ENCODE data around the gene DPH7.
"Not testable (repeated sequence)": the region's sequence is repeated elsewhere in the genome, so short reads cannot be mapped to it uniquely, and the experiment has no call there.

Gene DPH7

GRCh38 chr9:137606005-137606621 lies 27.4 kb upstream of the DPH7 start:
- DNase-seq = no peak

DNA sequence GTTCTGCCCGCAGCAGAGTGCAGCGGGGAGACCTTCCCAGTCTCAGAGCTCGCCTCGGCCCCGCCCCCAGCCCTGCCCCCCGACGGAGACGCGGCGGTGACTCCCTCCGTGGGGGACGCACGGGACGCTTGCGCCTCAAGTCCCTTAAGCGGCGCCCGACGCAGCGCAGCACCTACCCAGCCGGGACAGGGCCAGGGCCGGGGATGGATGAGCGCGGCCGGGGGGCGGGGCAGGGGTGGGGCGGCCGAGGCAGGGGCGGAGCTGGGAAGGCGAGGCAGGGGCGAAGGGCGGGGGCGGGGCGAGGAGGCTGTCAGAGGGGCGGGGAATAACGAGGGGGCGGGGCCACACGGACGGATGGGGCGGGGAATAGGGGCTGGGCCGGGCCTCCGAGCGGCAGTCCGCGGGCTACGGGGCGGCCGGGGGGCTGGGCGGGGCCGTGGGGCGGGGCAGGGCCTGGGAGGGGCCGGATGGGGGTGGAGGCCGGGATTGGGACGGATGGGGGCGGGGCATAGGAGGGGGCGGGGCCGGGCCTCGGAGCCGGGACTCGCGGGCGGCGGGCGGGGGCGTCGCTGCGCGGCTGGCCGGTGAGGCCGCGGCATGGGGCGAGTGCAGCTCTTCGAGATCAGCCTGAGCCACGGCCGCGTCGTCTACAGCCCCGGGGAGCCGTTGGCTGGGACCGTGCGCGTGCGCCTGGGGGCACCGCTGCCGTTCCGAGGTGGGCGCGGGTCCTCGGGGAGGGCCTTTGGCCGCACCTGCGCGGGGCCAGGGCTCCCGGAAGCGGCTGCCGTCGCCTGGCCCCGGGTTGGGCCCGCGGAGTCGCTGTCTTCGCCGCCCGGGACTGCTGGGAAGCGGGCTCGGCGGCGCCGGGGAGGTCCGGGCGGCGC lies 26.6 kb upstream of the DPH7 start, which contains the start of gene ARRDC1:
TSS of gene ARRDC1 (plus strand) at position 566 of the 884 bp plus-strand sequence. CDS start at position 598, 32 bp downstream.
- peak; percentile 55 for DNase-seq

DNA sequence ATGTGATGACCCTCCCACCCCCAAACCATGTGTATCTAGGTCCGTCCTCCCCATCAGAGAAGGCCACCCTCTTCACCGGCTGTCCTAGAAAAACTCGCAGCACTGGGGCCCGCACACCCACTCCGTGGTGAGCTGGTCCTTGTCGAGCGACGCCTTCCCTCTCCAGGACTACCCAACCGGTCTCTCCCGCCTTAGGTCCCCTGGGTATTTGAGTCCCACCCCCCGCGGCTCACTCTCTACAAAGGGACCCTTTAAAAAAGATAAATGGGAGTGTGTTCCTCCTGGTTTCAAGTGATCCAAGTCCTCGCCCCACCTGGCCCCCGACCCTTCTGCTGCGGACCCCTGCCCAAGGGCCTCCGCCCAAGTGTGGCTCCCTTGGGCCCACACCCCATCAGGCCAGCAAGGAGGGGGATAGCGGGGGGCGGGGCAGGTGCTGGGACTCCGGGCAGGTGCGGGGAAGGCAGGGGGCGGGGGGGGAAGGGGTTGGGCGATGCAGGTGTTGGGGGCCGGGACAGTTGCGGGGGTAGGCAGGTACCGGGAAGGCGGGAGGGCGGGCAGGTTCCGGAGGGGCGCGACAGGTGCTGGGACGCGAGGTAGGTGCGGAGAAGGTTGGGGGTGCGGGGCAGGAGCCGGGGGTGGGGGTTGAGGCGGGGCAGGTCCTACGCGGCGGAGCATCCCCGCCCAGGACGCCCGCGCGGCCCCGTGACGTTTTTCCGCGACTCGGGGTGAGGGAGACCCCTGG lies 25.8 kb upstream of the DPH7 start:
- no peak for DNase-seq

DNA sequence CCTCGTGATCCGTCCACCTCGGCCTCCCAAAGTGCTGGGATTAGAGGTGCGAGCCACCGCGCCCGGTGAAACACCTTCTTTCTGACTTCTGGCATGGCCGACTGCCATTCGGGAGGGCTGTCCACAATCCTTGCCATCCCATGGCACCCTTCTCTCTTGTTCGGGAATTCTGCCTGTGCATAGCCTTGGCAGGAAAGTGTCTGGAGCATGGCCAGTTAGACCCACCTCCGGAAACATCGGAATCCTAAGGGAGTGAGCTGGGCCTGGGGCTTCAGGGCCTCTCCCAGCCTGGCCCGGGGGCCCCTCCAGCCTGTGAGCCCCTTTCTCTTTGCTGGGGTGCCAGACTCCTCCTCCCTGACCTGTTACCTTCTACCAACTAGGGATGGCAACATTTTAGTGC lies 25.2 kb upstream of the DPH7 start:
- DNase-seq = no peak

DNA sequence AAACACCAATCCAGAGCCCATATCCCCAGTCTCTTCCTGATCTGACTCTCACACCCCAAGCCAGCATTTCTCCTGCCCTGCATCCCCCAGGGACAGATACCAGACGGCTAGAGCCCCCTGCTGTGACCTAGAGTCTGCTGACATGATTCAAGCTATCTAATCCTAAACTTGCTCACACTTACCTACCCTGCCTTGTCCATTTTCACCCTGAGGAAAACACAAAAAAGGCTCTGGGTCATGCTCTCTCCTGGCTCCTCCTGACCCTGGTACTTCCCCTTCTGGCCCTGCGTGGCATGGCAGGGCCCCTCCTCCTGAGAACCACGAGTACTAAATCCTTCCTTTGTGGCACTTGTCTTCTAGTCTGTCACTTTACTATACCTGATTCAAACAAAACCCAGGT lies 23.9 kb upstream of the DPH7 start:
- DNase-seq = no peak

DNA sequence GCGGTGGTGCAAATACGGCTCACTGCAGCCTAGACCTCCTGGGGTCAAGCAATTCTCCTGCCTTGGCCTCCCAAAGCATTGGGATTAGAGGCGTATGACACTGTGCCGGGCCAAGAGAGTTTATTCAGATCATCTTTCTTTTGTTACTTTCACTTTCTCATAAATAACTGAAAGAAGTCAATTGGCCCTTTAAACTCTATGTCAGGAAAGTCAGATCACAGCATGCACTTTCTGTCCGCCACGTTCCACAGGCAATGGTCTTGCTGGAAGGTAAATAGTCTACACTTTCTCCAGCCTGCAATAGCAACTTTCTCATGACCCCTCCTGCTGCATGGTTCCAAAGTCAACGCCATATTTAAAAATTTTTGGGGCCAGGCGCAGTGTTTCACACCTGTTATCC lies 20.2 kb upstream of the DPH7 start:
- DNase-seq = no peak

DNA sequence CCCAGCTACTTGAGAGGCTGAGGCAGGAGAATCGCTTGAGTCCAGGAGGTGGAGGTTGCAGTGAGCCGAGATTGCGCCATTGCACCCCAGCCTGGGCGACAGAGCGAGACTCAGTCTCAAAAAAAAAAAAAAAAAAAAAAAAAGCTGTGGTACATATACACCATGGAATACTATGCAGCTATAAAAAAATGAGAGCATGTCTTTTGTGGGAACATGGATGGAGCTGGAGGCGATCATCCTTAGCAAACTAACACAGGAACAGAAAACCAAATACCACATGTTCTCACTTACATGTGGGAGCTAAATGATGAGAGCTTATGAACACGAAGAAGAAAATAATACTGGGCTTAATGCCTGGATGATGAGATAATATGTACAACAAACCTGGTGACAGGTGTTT lies 17.9 kb upstream of the DPH7 start:
- not testable (repeated sequence) for DNase-seq

- DNase-seq = no peak
Observed at GRCh38 chr9:137593176-137593575, 14.5 kb upstream of the DPH7 start.

DNA sequence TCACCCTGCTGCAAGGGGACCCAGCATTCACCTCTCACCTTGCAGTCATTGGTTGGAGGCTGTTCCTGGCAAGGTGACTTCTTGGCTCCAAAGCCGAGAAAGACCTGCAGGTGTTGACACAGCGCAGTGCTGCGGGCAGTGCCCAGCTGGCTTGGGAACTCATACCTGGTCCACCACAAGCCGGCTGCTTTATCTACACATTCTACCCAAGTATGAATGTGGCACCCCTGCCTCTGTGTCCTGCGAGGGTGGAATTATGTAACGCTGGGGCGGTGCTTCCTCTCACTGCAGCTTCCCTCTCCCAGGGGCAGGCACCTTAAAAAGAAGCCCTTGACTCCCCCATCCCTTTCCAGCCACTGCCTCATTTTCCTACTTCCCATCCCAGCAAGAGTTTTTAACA lies 14.0 kb upstream of the DPH7 start:
- DNase-seq = no peak

DNA sequence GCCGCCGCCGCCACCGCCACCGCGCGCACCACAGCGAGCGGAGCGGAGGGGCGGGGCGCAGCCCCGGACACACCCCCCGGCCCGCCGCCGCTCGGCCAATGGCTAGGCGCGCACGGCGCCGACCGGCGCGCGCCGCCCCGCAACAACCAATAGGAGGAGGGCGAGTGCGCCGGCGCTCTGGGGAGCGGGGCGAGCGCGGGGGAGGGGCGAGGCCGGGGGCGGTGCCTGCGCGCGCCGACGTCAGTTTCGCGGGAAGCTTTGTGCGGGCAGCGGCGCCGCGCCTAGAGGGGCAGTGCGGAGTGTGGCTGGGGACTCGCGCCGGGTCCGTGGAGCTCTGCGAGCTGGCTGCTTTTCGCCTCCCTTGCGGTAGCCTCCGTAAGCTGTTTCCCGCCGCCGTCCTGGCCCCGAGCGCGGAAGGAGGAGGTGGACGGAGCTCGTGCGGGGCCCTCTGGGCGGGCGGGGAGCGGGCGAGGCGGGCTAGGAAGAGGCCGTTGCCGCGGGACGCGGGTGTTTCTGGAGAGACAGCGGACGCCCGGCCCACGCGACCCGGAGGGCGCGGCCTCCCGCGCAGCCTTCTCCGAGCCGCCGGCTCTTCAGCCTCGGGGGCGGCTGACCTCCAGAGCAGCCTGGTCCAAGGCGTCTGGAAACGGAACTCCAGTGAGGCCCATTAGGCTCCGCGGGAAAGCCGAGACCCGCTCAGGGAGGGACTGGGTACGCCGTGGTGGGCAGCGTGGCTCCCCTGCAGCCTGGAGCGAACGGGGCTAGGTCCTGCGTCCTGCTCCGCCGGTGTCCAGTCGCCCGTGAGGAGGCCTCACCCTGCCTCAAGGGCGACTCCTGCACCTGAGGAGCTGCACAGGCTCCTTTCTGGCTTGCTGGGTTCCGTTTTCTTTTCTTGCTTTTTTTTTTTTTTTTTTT lies 12.0 kb upstream of the DPH7 start, which contains the start of gene ZMYND19:
TSS of gene ZMYND19 (minus strand) at position 44 of the 915 bp plus-strand sequence. CDS start 249 bp downstream, outside the sequence.
- peak; percentile 30 for DNase-seq

GRCh38 chr9:137590123-137590468 lies 11.4 kb upstream of the DPH7 start:
- DNase-seq = no peak

GRCh38 chr9:137589441-137590122 lies 10.9 kb upstream of the DPH7 start:
- DNase-seq = no peak

DNA sequence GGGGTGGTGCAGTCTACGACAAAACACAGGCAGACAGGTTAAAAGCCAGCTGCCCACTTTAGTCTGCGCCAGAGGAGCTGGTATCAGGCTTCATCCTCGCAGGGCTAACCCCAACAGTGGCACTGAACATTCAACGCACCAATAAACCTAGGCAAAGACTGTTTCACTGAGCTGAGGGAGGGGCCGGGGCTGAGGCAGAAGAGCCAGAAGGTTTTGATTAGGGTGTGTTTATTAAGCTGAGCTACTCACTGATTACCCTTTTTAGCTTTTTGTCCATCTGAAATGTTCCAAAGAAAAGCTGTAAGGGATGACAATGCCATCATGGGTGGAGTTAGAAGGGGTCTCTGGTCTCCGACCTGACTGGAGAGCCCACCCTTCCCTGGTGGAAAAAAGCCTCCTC lies 10.2 kb upstream of the DPH7 start:
- no peak for DNase-seq

- no peak for DNase-seq
Observed at GRCh38 chr9:137588311-137588710, 9.6 kb upstream of the DPH7 start.

DNA sequence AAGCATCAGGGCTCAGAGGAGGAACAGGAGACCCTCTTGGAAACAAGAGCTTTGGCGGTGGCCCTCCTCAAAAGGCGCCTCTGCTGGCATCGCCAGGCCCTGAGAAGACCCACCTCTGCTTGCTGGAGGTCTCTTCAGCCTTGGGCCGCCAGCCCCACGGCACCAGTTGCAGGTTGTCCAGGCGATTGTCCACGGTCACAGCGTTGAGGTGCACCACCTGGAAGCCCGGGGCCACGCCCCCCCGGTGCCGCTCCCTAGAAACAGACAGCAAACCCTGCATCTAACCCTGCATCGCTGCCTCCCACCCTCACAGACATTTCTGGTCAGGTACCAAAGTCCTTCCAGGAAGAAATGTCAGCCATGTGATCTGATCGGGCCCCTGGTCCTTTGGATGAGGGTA lies 8.1 kb upstream of the DPH7 start:
- no peak for DNase-seq

DNA sequence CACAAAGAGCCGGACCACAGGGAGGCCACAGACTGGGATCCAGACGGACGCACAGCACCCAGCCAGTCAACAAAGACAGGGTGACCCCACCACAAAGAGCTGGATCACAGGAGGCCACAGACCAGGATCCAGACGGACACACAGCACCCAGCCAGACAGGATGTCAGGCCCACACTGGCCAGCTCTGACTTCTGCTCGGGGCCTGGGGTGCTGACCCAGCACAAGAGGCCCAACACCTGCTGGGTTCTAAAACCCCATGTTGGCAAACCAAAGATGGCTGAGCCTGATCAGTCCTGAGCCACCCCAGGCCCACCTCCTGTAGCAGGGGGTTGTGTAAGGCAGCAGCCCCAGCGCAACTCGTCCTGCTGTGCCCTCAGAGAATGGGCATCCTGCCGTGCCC lies 5.2 kb upstream of the DPH7 start:
- no peak for DNase-seq

GRCh38 chr9:137583347-137583746 lies 4.6 kb upstream of the DPH7 start:
- no peak for DNase-seq

- DNase-seq = no peak
Observed at GRCh38 chr9:137582286-137582860, 3.6 kb upstream of the DPH7 start.

- no peak for DNase-seq
Observed at GRCh38 chr9:137581361-137582285, 2.9 kb upstream of the DPH7 start.

DNA sequence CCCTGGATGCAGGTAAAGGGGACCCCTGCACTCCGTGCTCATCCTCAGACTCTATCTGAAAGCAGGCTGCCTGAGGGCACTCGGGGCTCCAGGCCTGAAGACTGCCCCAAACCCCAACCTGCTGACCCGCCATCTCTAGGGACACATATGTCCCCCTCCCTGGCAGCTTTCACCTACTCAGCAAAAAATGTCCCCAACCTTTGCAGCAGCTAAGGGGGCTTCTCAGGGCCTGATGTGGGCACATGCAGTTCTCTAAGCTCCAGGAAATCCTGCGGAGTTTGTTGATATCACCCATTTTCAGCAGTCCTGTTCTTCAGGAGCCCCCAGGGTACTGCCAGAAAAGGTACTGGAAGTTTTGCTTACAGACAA lies 2.2 kb upstream of the DPH7 start:
- DNase-seq = no peak
